GM21360 (cell line): Measurements from ENCODE around the gene PSG11.
"Not testable (repeated sequence)": the region's sequence is repeated elsewhere in the genome, so short reads cannot be mapped to it uniquely, and the experiment has no call there.

ENCODE experiments used
- ATAC-seq: cut with Tn5 transposase; IDR thresholded peaks from one replicate; pipeline ENCODE4 v1.9.1; 2021; ENCODE audit warnings: mild to moderate bottlenecking, moderate library complexity; ENCODE audit not compliant: unreplicated experiment

Gene PSG11

DNA sequence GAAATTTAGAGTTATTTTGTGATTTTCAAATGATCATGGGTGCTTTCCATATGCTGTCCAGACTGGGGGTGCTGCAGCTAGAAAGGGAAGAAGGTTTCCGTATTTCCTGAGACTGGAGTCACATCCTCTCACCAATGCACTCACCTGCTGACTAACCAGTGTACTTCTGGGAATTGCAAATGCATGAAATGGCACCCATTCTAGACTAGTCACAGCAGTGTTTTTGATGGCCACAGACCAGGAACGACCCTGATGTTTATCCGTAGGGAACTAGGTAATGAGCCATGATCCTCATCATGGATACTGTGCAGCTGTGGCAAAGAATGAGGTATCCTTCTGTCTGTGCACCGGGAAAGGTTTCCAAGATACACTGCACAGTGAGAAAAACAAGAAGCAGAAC is 37.1 kb downstream of the PSG11 start:
- not testable (repeated sequence) for ATAC-seq

DNA sequence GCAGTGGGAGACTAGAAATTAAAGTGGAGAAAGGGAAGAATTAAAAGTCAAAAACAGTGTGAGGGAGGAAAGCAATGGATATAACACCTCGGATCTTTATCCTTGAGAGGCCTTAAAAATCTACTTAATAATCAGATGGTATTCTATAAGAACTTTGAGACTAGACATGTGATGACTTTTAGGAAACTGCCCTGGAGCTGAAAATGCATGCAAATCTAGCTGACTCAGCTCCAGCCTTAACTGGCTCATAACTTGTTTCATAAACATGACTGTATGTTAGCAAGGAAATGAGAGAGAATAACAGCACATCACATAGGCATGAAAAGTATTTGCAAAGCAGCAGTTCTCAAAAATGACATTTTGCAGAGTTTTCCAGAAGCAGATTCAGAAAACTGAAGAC is 38.1 kb downstream of the PSG11 start:
- not testable (repeated sequence) for ATAC-seq

DNA sequence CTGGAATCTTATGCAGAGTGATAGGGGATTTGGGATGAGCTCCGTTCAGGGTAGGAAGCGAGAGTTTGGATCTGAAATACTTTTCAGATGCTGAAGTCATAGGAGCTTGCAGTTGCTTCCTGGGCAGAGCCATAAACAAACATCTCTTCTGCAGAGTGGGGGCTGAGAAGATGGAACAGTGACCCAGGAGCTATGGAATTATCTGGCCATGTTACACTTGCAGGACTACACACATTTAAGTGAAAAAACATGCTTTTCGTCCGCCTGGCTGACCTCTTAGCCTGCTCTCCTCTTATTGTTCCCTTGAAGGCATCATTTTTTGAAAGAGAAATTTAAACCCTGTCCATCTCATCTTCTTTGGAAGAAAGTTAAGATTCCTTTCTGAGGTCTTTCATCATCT is 40.7 kb downstream of the PSG11 start:
- ATAC-seq: no peak

DNA sequence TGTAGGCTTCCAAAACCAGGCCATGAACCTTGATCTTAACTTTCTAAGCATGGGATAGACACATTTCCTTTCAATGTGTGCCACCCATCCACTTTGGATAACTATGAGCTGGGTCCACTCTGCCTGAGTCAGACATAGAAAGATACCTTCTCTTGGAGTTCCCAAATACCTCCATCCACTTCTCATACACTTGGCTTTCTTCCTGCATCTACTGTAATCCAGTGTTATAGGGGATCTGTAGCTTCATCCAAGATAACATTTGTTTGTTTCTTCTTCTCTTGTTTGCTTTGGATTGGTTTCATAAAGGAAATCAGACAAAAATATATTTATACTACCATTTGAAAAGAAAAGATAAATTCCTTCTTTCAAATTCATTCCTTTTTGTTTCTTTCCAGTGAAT is 44.2 kb downstream of the PSG11 start:
- ATAC-seq: not testable (repeated sequence)

DNA sequence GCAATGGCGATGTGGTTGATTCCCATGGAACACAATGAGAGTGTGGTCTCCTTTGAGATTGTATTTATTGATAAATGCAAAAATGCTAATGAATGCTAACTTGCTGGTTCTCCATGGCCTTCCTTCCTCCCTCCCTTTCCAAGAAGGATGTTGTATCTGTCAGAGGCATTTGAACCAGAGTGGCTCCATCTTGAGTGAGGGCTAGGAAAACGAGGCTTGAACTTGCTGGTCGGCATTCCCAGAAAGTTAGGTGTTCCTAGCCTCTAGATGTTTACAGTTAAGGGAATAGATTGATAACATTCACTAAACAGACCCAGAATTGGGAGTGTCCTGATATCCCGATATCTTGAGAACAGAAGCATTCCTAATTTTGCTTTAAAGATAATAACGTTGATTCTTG is 54.8 kb downstream of the PSG11 start:
- not testable (repeated sequence) for ATAC-seq

DNA sequence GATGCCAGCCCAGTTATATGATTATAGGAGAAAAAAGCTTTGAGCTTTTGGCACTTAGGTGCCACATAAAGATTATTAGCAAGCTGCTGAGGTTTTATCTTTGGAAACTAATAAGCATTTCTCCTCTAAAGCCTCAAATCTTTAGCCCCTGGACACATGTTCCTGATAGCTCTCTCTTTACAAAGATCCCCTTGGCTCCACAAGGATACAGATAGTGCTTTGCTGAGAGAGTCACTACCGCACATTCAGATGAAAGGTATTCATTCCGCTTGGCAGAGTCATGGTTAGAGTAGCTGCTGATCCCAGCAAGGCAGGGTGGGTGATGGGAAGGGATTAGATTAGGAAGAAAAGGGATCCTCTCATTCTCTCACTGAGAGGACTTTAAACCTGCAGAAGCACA is 61.1 kb downstream of the PSG11 start:
- ATAC-seq: no peak

DNA sequence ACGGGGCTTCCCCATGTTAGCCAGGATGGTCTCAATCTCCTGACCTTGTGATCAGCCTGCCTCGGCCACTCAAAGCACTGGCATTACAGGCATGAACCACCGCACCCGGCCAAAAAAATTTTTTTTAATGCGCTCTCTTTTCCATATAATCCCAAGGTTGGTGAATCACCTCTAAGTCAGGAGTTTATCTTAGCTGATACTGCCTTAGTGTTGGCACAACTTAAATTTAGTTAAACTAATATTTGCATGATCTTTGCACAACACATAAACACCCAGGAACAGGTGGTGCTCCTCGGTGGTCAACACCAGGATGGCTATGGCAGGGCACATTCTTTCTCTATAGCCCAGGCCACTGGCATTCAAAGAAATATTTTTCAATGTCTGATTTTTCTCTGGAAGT is 65.2 kb downstream of the PSG11 start:
- ATAC-seq: no peak
